GM18858 (cell line): Measurements from ENCODE around the gene IMMP2L.

Experiments used
- ATAC-seq: cut with Tn5 transposase; IDR thresholded peaks from one replicate; pipeline ENCODE4 v1.9.1; 2021; ENCODE audit not compliant: unreplicated experiment

IMMP2L gene

GRCh38 chr7:111401516-111401915, 160.8 kb downstream of the IMMP2L start:
- no peak for ATAC-seq

- ATAC-seq: no peak
These were observed 162.2 kb downstream of the IMMP2L start for GRCh38 chr7:111400088-111400487.

DNA sequence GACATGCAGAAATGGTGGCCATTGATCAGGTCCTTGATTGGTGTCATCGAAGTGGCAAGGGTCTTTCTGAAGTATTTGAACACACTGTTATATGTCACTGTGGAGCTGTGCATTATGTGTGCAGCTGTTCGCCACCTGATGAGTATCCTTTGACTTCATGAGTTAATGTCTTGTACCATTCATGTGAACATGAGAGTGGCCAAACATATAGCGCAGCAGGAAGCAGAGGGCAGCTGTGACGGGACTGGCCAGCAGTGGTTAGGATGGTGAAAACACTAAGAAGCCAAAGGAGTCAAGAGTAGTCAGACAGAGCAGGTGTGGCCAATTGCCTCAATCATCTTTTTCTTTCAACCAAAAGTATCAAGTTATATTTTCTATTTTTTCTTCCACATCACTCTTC, 167.4 kb downstream of the IMMP2L start:
- ATAC-seq: no peak

DNA sequence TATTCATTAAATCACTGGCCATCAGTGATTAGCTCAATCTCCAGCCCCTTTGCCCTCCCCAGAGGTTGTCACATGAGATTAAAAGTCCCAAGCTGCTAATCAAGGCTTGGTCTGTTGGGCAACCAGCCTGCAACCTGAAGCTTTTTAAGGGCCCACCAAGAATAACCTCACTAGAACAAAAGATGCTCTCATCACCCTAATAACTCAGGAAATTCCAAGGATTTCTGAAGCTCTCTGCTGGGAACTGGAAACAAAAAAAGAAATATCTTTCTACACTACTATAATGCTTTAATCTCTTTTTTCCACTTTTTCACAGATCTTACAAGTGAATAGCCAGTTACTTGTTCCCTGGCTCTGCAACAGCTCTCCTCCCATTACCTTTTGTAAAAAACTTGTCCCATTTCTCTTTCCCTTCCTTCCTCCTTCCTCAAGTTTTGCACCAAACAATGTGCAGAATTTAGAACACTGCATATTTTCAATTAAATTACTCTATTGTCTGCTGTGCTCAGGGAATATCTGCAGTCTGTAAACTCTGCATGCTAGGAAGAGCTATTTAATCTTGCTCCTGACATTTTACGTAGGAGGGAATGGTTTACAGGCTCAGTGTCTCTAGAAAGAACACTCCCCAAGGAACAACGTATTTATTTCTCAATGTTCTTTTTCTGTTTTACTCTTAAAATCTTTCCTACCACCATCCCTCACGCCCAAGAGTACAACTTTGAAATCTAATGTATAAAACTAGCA, 169.1 kb downstream of the IMMP2L start:
- ATAC-seq: no peak

- no peak for ATAC-seq
These were observed 170.0 kb downstream of the IMMP2L start for GRCh38 chr7:111392294-111392693.

GRCh38 chr7:111390000-111390399, 172.3 kb downstream of the IMMP2L start:
- ATAC-seq: no peak

DNA sequence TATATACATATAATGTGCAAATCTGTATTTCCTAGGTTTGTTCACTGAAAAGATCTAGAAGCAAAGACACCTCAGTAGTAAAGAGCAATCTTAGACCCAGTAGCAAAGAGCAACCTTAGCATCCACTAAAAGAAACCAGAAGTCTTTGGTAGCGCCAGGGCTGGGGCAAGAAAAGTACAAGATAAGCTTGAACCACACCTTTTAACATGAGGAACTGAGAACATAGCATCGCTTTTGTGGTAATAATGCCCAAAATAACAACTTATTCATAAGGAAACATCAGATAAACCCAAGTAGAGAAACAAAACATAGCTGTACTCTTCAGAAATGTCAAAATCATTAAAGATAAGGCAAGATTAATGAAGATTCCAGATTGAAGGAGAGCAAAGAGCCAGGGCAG, 173.4 kb downstream of the IMMP2L start:
- peak; percentile 93 for ATAC-seq

DNA sequence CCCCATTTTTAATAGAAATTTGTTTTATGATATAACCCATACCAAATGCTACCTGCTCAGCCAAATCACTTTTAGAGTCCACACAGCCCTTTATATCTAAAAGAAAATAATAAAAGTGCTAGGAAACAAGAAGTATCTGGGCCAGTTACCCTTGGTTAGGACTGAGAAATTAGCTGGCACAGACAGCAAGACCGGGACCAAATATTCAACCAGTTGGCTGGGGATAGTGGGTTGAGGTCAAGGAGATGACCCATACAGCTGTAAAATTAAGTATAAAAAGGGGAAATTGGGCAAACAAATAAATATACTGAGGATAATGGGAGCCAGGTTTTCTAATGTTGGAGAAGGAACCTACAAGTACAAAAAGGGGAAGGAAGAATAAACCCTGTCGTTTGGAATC, 174.3 kb downstream of the IMMP2L start:
- no peak for ATAC-seq

- no peak for ATAC-seq
These were observed 178.0 kb downstream of the IMMP2L start for GRCh38 chr7:111384065-111384891.

- ATAC-seq: no peak
These were observed 179.2 kb downstream of the IMMP2L start for GRCh38 chr7:111383133-111383532.

DNA sequence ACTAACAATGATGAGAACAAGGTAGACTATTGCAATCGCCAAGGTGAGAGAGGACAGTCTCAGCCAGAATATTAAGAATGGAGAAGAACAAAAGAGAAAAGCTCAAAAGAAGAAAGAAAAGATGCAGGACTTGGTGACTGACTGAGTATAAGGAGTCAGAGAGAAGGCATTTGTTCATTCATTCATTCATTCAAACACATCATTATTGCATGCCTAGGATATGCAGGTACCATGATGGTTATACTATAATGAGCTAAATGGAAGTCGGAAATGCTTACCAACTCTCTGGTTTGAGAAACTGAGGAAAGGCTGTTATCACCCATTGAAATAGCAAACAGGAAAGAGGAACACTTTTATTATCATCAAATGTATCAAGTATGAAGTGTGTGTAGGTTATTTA, 180.7 kb downstream of the IMMP2L start:
- no peak for ATAC-seq

DNA sequence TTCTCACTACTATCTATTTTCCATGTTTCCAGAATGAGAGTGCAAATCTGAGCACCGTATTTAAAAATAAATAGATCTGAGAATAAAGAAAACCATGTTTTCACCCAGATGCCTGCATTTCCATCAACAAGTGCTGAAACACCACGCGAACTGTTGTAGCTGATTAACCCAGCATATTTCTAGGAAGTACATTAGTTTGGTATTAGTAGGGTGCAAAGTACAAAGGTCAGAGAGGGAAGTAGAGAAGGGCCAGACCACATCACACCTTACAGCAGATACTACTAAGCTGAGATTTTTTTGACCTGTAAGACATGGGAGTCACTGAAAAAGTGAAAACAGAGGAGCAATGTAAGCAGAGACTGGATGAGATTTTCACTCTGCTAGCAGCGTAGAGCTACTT, 181.3 kb downstream of the IMMP2L start:
- ATAC-seq: no peak

DNA sequence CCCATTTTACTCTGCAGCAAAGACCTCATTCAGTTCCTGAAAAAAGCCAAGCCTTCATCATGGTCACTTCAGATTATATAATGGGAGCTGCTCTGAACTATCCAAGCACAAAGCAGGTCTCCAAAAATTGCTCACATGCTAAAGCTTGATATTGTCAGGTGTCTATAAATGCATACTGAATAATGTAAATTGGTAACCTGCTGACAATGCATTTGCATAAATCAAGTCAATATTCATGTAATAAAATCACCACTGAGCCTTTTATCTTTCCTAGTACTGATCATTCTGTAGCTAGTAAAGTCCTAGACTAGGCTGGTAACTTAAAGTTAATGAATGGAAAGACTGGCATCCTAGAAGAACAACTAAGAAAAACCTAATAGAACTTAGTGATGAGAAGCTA, 188.3 kb downstream of the IMMP2L start:
- no peak for ATAC-seq

DNA sequence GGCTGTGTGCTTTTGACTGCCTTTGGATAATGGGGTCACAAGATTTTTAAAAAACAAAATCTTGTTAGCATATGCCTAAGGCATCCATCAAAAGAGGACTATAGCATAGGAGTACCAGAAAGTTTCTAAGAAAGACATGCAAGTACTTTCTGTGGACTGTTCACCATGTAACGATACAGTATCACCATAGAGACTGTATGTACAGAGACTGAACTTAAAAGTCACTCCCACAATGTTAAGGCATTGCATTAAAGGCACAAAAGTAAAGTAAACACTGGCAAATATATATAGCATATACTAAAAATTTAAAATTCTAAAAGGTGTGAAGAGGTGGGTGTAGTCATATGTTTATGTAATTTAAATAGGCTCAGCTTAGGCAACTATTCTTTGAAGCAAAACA, 190.9 kb downstream of the IMMP2L start:
- ATAC-seq: no peak

DNA sequence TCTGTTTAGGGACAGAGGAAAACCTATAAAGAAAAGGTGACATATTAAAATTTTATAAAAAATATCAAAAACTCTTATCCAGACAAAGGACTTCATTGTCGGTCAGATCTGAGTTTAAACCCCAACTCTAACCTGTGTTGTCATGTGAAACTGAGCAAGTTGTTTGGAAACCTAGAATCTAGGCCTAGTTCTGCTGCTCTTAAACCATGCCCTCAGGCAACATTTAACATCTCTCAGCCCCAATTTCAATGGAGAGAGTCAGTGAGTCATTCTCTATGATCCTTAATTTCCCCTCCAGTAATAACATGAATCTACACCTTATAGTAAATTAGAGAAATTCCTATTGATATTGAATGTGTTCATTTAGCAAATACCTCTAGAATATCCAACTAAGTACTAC, 192.3 kb downstream of the IMMP2L start:
- no peak for ATAC-seq

GRCh38 chr7:111368381-111369065, 193.8 kb downstream of the IMMP2L start:
- no peak for ATAC-seq

DNA sequence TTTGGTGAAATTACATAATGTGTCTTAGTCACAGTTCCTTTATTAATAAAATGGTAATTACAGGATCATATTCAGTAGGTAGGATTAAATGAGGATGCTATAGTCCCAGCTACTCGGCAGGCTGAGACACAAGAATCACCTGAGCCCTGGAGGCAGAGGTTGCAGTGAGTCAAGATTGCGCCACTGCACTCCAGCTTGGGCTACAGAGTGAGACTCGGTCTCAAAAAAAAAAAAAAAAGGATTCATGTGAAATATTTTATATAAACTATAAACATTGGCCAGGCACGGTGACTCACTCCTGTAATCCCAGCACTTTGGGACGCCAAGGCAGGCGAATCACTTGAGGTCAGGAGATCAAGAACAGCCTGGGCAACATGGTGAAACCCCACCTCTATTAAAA, 197.9 kb downstream of the IMMP2L start:
- ATAC-seq: no peak

DNA sequence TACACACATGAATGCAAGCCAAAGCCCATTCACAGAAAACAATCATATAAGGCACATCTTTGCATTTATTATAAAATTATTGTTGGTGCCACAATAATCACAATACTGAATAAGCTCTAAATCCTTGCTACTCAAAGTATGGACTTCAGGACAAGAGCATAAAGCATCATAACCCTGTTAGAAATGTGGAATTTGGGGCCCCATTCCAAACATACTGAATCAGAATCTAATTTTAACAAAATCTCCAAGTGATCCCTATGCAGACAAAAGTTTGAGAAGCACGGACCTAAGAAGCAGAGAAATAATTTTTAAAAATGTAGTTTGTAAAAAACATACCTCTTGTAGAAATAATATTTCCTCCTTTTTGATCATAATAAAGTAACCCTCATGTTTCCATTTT, 199.2 kb downstream of the IMMP2L start:
- no peak for ATAC-seq

GRCh38 chr7:111362506-111363054, 199.7 kb downstream of the IMMP2L start:
- no peak for ATAC-seq

DNA sequence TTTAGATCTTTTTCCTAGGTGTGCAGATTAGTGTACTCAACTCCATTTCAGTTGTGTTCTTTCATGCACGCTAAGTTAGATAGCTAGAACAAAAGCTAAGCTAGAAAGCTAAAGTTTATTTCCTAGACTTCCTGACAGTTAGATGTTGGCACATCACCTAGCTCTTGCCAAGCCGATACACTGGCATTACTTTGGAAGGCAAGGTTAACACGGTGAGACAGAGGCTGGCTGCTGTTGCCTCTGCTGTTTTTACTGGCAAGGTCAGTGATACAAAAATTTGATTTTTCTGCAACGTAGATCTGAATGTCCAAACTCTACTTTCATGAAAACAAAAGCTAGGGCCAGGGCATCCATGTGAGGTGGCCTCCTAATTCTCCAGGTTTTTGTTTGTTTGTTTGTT, 203.4 kb downstream of the IMMP2L start:
- no peak for ATAC-seq

DNA sequence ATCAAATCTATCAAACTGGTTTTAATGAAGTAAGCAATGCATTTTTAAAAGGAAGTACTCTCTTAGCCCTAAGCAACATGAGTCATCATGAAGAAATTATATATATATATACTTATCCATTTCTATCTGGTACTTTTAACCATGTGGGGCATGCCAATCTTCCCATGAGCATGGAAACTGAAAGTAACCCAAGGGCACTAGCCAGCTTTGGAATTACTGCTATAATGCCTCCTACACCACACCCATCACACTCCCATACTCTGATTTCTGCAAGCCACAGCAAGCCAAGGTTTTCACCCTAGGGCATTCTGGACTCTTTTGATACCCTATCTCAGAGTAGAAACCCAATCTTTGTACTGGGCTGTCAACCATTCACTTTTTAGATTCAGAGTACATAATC, 204.6 kb downstream of the IMMP2L start:
- ATAC-seq: no peak

DNA sequence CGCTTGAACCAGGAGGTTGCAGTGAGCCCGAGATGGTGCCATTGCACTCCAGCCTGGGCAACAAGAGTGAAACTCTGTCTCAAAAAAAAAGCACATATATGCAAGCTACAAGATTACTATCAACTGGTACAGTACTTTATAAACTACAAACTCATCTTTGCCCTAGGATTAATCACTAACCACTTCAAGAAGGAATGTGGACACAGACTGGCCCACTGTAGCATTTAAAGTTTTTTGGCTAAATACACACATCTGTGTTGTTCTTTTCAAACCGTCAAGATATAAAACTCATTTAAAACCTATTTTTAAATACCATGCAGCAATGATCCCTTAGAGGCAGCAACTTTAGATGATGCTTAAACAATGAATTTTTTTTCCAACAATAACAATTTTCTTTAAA, 205.4 kb downstream of the IMMP2L start:
- no peak for ATAC-seq
